OCI-LY3 (cell line): Measurements from ENCODE around the gene TBC1D8B.
"Not testable (repeated sequence)": the region's sequence is repeated elsewhere in the genome, so short reads cannot be mapped to it uniquely, and the experiment has no call there.

Experiments
- H2AFZ ChIP-seq: fragments of 200-600, 300-600 bp; shearing (Covaris generic); 2 replicates; pipeline ENCODE4 v1.6.0; 2014; ENCODE audit warnings: antibody characterized with exemption, low read depth, low read length
- H3K27ac ChIP-seq: fragments of 200-600, 300-600 bp; sonication (generic); 2 replicates; pipeline ENCODE4 v1.5.1; 2014; ENCODE audit warnings: mild to moderate bottlenecking, low read length, moderate library complexity, mixed read lengths
- H3K27me3 ChIP-seq: fragments of 200-600, 300-600 bp; sonication (generic); 2 replicates; pipeline ENCODE4 v1.6.1; 2014; ENCODE audit warnings: low read depth, low read length, mixed read lengths
- H3K36me3 ChIP-seq: fragments of 200-600, 300-600 bp; sonication (generic); replicated peaks from 2 replicates; pipeline ENCODE3; 2014; ENCODE audit warnings: low read depth, low read length, mixed read lengths
- H3K4me1 ChIP-seq: fragments of 300-600, 200-600 bp; sonication (generic); 2 replicates; pipeline ENCODE4 v1.6.1; 2014; ENCODE audit warnings: low read length, mixed read lengths
- H3K4me2 ChIP-seq: fragments of 200-600, 300-600 bp; sonication (generic); 2 replicates; pipeline ENCODE4 v1.6.1; 2014; ENCODE audit warnings: low read length, mixed read lengths
- H3K4me3 ChIP-seq: fragments of 300-600, 200-600 bp; sonication (generic); 2 replicates; pipeline ENCODE4 v1.5.1; 2014; ENCODE audit warnings: antibody characterized with exemption, mild to moderate bottlenecking, low read length, moderate library complexity
- H3K79me2 ChIP-seq: fragments of 300-600, 200-600 bp; shearing (Covaris generic); 2 replicates; pipeline ENCODE4 v1.6.1; 2014; ENCODE audit warnings: mild to moderate bottlenecking, low read length, mixed read lengths
- H3K9ac ChIP-seq: fragments of 300-600, 200-600 bp; shearing (Covaris generic); 2 replicates; pipeline ENCODE4 v1.6.0; 2014; ENCODE audit warnings: mild to moderate bottlenecking, low read length, moderate library complexity
- H3K9me3 ChIP-seq: fragments of 200-600, 300-600 bp; shearing (Covaris generic); 2 replicates; pipeline ENCODE4 v1.6.1; 2014; ENCODE audit warnings: low read length, mixed read lengths; ENCODE audit not compliant: insufficient read depth
- H4K20me1 ChIP-seq: fragments of 200-600, 300-600 bp; sonication (generic); 2 replicates; pipeline ENCODE4 v1.6.1; 2016; ENCODE audit warnings: low read length, mixed read lengths; ENCODE audit not compliant: insufficient read depth
- EZH2phosphoT487 ChIP-seq: fragments of 200-600 bp; shearing (Covaris generic); IDR thresholded peaks from 2 replicates; pipeline ENCODE4 v1.6.1; 2018; ENCODE audit warnings: antibody characterized with exemption, mixed run types, low read depth
- TF ChIP-seq, protein P1 (sequence below): fragments of 200-600, 300-600 bp; sonication (generic); IDR thresholded peaks from 2 replicates; pipeline ENCODE4 v1.5.1; 2014; ENCODE audit warnings: antibody characterized with exemption, low read length, low read depth

The TBC1D8B gene

GRCh38 chrX:106802388-106803275 lies at the start of gene TBC1D8B:
Gene TBC1D8B (plus strand): TSS chrX:106802673. CDS start chrX:106802854, 181 bp downstream.
- TF ChIP-seq EZH2phosphoT487: no peak
- TF ChIP-seq, protein P1, sequence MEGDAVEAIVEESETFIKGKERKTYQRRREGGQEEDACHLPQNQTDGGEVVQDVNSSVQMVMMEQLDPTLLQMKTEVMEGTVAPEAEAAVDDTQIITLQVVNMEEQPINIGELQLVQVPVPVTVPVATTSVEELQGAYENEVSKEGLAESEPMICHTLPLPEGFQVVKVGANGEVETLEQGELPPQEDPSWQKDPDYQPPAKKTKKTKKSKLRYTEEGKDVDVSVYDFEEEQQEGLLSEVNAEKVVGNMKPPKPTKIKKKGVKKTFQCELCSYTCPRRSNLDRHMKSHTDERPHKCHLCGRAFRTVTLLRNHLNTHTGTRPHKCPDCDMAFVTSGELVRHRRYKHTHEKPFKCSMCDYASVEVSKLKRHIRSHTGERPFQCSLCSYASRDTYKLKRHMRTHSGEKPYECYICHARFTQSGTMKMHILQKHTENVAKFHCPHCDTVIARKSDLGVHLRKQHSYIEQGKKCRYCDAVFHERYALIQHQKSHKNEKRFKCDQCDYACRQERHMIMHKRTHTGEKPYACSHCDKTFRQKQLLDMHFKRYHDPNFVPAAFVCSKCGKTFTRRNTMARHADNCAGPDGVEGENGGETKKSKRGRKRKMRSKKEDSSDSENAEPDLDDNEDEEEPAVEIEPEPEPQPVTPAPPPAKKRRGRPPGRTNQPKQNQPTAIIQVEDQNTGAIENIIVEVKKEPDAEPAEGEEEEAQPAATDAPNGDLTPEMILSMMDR: no peak
- Histone ChIP-seq H3K4me2 (no peak within 1 kb of the TSS), H3K36me3 (no peaks in the 10 kb centered on the region), H3K4me1 (peaks cover 4% of the 10 kb centered on the region; the same call in 1 of the 2 replicates), H3K9me3 (no peaks in the 10 kb centered on the region), H4K20me1 (no peaks in the 10 kb centered on the region), H3K79me2 (no peaks in the 10 kb centered on the region), H3K4me3 (no peak within 1 kb of the TSS), H3K9ac (no peak within 1 kb of the TSS), H3K27me3 (no peaks in the 10 kb centered on the region), H3K27ac (no peak within 1 kb of the TSS), H2AFZ (no peak within 1 kb of the TSS)

DNA sequence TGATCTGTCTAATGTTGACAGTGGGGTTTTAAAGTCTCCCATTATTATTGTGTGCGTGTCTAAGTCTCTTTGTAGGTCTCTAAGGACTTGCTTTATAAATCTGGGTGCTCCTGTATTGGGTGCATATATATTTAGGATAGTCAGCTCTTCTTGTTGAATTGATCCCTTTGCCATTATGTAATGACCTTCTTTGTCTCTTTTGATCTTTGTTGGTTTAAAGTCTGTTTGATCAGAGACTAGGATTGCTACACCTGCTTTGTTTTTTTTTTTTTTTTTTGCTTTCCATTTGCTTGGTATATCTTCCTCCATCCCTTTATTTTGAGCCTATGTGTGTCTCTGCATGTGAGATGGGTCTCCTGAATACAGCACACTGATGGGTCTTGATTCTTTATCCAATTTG lies 33.2 kb upstream of the TBC1D8B start:
- not testable (repeated sequence) for H2AFZ ChIP-seq, H3K9me3 ChIP-seq, H3K79me2 ChIP-seq, H3K9ac ChIP-seq, H3K4me3 ChIP-seq, H3K36me3 ChIP-seq, H4K20me1 ChIP-seq, H3K4me1 ChIP-seq, H3K27ac ChIP-seq, H3K27me3 ChIP-seq, H3K4me2 ChIP-seq

DNA sequence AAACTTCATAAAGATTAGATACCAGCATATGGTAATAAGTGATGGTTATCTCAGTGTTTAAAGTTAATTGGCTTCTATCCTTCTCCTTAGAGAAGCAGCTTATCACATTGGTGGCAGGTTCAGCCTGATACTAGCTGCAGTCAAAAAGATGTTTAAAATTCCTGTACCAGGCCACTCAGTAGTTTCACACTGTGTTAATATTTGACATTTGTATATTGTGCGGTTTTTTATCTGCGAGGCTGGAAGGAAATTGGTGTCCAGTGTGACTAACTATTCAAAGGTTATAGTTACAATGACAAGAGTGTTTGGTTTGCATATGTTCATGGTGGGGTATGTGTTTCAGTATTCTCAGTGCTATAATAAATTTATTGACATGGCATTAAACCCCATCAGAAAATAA lies 27.5 kb upstream of the TBC1D8B start:
- Histone ChIP-seq H3K9me3 (no peaks in the 10 kb centered on the region), H3K4me3 (no peak overlapping the region), H3K9ac (no peak overlapping the region), H3K36me3 (no peaks in the 10 kb centered on the region), H4K20me1 (no peaks in the 10 kb centered on the region), H3K79me2 (no peaks in the 10 kb centered on the region), H3K4me1 (no peaks in the 10 kb centered on the region), H3K27me3 (no peaks in the 10 kb centered on the region), H2AFZ (no peak overlapping the region), H3K27ac (no peak overlapping the region), H3K4me2 (no peak overlapping the region)
- TF ChIP-seq, protein P1: no peak
- TF ChIP-seq EZH2phosphoT487: no peak

DNA sequence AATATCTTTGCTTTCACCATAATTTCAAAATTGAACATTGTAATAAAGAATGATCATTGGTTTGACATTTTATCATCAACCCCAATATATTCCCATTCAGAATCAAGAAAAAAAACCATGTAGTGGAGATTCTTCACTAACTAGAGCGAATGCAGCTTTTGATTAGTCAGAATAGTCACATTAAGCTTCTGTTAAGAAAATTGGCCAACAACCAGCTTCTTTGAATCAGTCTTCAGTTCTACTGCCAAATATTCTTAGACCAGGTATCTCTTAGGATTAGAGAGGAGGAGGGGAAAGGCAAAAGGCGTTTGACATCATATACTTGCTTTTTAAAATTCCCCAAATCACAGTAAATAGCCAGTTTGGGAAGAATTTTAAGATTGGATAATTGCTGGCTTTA lies 22.2 kb upstream of the TBC1D8B start:
- Histone ChIP-seq H3K9me3 (no peaks in the 10 kb centered on the region), H3K4me3 (no peak overlapping the region), H3K4me1 (no peaks in the 10 kb centered on the region), H4K20me1 (no peaks in the 10 kb centered on the region), H3K27ac (no peak overlapping the region), H2AFZ (no peak overlapping the region), H3K27me3 (no peaks in the 10 kb centered on the region), H3K9ac (no peak overlapping the region), H3K36me3 (no peaks in the 10 kb centered on the region), H3K79me2 (no peaks in the 10 kb centered on the region), H3K4me2 (no peak overlapping the region)
- no peak for TF ChIP-seq EZH2phosphoT487
- TF ChIP-seq, protein P1: no peak
